Activated naive CD8-positive, alpha-beta T cell treated with anti-CD3 and anti-CD28 coated beads, Interleukin-2, amount 10 ng/mL, durations not matched to agents 7 days and 5 days (primary cell): Measurements from ENCODE around the gene SHOC2. TPM values are rescaled to one million over a fixed set of nuclear protein-coding genes. Genes with fewer than 3 reads are reported as not detected.

Experiments
- ATAC-seq: fragments of 150-1000 bp; cut with Tn5 transposase; one replicate; pipeline ENCODE4 v1.10.0; 2021; ENCODE audit warnings: low read depth, moderate library complexity
- POLR2A ChIA-PET: fragments of 350-600 bp; sonication (Branson Sonifier 250); formaldehyde crosslinking; loops from one replicate; lab custom pipeline; 2021; ENCODE audit warnings: antibody characterized with exemption; lab: Charles Lee
- DNase-seq: peaks from one replicate; pipeline ENCODE4 v3.0.0; 2021
- H3K27ac Mint-ChIP-seq: one replicate; pipeline ENCODE4 v1.8.0; 2022; ENCODE audit warnings: mild to moderate bottlenecking, mixed read lengths
- H3K27me3 Mint-ChIP-seq: one replicate; pipeline ENCODE4 v1.8.0; 2022; ENCODE audit warnings: mild to moderate bottlenecking, moderate library complexity, mixed read lengths
- H3K36me3 Mint-ChIP-seq: one replicate; pipeline ENCODE4 v1.8.0; 2021; ENCODE audit warnings: mild to moderate bottlenecking, mixed read lengths
- H3K4me1 Mint-ChIP-seq: one replicate; pipeline ENCODE4 v1.8.0; 2021; ENCODE audit warnings: mixed read lengths
- H3K4me3 Mint-ChIP-seq: one replicate; pipeline ENCODE4 v1.8.0; 2022; ENCODE audit warnings: mild to moderate bottlenecking, moderate library complexity, mixed read lengths
- H3K9me3 Mint-ChIP-seq: one replicate; pipeline ENCODE4 v1.8.0; 2021; ENCODE audit warnings: mixed read lengths
- total RNA-seq, 2 experiments: library from RNA; stranded (reverse); gene quantifications; one replicate each; pipeline ENCODE4 v1.2.3, GENCODE V29; 2021

The SHOC2 gene
- total RNA-seq, 2 experiments from 2014 or later, result 49.8 to 56.2 TPM

DNA sequence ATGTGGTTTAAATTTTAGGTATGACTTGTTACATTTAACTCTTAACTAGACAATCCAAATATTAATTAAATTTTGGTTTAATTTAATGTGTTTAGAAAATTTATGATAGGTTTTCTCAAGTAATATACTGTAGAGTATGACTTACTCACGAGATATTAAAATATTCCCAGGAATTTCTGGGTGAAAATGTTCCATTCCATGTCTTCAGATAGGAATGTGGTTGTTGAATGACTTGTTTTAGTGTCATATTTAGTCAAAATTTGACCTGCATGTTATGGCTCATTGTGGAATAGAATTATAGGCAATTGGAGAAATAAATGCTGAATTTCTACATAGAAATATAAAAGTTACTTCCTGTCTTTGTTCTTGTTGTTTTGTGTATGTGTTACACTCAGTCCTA is 46.7 kb downstream of the SHOC2 start:
- Mint-ChIP-seq H3K4me3 (no peak overlapping the region), H3K9me3 (no peaks in the 10 kb centered on the region), H3K27me3 (no peaks in the 10 kb centered on the region), H3K4me1 (peaks cover 18% of the 10 kb centered on the region), H3K36me3 (peaks cover 26% of the 10 kb centered on the region), H3K27ac (no peak overlapping the region)
- no peak for DNase-seq
- no peak for ATAC-seq
- POLR2A ChIA-PET, result no interaction called here

DNA sequence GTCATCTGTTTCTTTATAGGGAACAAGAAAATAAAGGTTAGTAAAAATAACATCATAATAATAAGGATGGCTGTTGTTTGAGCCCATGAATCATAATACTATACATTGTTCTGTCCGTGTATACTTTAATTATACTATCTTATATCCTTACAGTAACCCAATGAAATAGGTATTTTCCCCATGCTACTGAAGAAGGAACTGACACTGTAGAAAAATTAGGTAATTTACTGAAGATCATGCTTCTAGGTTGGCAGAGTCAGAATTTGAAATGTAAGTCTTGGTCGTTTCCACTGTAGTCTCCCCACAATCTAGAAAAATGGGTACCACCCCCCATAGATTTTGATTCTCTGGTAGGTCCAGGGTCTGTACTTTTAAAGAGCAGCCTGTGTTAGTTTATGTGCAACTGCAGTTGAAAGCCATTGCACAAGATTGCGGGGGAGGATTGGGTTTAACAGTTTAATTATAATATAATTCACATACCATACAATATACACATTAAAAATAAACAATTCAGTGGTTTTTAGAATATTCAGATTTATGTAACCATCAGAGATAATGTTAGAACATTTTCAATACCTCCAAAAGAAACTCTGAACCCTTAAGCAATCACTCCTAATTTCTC is 47.7 kb downstream of the SHOC2 start:
- Mint-ChIP-seq H3K36me3 (peaks cover 30% of the 10 kb centered on the region), H3K27me3 (no peaks in the 10 kb centered on the region), H3K27ac (no peak overlapping the region), H3K4me1 (peaks cover 21% of the 10 kb centered on the region), H3K4me3 (no peak overlapping the region), H3K9me3 (peaks cover 2% of the 10 kb centered on the region)
- DNase-seq (no peak), ATAC-seq (no peak)
- POLR2A ChIA-PET, result no interaction called here

DNA sequence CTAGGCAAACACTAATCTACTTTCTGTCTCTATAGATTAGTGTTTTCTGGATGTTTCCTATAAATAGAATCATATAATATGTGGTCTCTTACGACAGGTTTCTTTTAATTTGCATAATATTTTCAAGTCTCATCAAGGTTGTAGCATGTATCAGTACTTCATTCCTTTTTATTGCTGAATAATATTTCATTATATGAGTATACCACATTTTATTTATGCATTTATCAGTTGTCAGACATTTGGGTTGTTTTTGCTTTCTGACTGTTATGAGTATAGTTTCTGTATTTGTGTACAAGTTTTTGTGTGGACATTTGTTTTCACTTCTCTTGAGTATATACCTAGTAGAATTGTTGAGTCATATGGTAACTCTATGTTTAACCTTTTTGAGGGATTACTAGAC is 48.2 kb downstream of the SHOC2 start:
- no peak for DNase-seq
- H3K9me3 Mint-ChIP-seq, result peaks cover 4% of the 10 kb centered on the region
- no peak overlapping the region for H3K4me3 Mint-ChIP-seq
- peaks cover 20% of the 10 kb centered on the region for H3K4me1 Mint-ChIP-seq
- ATAC-seq, result no peak
- no peak overlapping the region for H3K27ac Mint-ChIP-seq
- peaks cover 31% of the 10 kb centered on the region for H3K36me3 Mint-ChIP-seq
- POLR2A ChIA-PET, result no interaction called here
- H3K27me3 Mint-ChIP-seq, result no peaks in the 10 kb centered on the region

DNA sequence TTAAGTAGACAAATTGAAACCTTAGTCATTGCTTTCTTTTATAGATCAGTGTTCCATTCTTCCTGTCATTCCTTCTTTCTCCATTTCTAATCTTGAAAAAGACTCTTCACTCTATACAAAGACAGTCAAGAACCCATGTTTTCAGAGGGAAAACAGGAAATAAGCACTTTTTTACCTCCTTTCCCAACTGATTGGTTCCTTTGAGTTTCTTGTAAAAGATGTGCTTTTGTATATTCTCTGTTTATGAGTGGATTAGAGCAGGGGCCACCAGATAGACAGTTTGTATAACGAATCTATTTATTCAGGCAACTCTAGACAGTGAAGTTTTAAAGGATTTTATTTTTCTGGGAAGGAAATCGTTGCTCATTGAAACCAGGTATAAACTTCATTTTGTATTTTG is 49.8 kb downstream of the SHOC2 start:
- H3K9me3 Mint-ChIP-seq, result peaks cover 4% of the 10 kb centered on the region
- no peak overlapping the region for H3K4me3 Mint-ChIP-seq
- H3K27me3 Mint-ChIP-seq, result no peaks in the 10 kb centered on the region
- H3K4me1 Mint-ChIP-seq, result peaks cover 20% of the 10 kb centered on the region
- ATAC-seq (no peak), DNase-seq (no peak)
- H3K27ac Mint-ChIP-seq, result no peak overlapping the region
- POLR2A ChIA-PET, result no interaction called here
- peaks cover 31% of the 10 kb centered on the region for H3K36me3 Mint-ChIP-seq

DNA sequence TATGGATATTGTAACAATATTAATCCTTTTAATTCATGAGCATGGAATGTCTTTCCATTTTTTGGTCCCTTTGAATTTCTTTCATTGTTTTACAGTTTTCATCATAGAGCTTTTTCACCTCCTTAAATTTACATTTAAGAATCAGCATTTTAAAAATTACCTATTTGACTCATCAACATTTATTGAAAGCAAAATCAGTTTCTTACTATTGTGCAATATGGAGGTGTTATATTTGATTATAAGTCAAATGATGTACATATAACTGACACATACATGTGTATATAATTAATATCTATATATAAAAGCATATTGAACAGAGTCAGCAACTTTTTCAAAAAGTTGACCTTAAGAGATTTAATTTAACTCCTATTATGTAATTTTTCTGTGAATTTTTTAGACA is 52.2 kb downstream of the SHOC2 start:
- H3K4me1 Mint-ChIP-seq, result peaks cover 18% of the 10 kb centered on the region
- ATAC-seq (no peak), DNase-seq (no peak)
- no peak overlapping the region for H3K27ac Mint-ChIP-seq
- H3K4me3 Mint-ChIP-seq, result no peak overlapping the region
- peaks cover 36% of the 10 kb centered on the region for H3K36me3 Mint-ChIP-seq
- POLR2A ChIA-PET, result no interaction called here
- H3K27me3 Mint-ChIP-seq, result no peaks in the 10 kb centered on the region
- H3K9me3 Mint-ChIP-seq, result peaks cover 4% of the 10 kb centered on the region

DNA sequence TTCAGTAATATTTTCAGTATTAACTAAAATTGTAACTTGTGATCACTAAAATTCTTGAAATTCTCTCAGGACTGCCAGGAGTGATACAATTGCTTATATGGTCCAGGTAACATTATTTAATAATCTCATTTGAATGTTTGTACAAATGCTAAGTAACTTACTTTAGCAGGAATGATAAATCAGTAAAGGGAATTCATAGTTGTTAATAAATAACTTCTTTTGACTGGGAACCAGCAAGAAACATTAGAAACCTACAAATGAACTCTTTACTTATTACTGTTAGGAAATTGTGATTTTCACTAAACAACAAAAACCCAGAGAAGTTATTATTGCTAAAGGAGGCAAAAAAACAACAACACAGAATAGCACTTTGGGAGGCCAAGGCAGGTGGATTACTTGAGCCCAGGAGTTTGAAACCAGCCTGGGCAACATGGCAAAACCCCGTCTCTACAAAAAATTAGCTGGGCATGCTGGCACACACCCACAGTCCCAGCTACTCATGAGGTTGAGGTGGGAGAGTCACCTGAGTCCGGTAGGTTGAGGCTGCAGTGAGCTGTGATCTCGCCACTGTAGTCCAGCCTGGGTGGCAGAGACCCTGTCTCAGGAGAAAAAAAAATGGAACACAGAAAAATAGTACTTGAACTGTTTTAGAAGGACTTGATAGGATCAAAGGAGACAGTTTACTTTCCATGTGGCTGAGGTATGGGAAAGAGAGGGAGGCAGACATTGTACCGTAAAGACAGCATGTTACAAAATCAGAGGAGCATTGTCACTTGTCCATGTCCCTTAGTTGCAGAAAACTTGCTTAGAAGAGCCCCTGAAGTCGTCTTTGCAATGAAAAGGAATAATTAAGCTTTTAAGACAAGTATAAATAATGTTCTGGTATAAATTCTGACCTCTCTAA is 53.1 kb downstream of the SHOC2 start:
- H3K4me1 Mint-ChIP-seq, result peaks cover 18% of the 10 kb centered on the region
- peaks cover 4% of the 10 kb centered on the region for H3K9me3 Mint-ChIP-seq
- H3K4me3 Mint-ChIP-seq, result no peak overlapping the region
- POLR2A ChIA-PET, result no interaction called here
- DNase-seq (no peak), ATAC-seq (no peak)
- H3K36me3 Mint-ChIP-seq, result peaks cover 43% of the 10 kb centered on the region
- no peaks in the 10 kb centered on the region for H3K27me3 Mint-ChIP-seq
- H3K27ac Mint-ChIP-seq, result no peak overlapping the region

DNA sequence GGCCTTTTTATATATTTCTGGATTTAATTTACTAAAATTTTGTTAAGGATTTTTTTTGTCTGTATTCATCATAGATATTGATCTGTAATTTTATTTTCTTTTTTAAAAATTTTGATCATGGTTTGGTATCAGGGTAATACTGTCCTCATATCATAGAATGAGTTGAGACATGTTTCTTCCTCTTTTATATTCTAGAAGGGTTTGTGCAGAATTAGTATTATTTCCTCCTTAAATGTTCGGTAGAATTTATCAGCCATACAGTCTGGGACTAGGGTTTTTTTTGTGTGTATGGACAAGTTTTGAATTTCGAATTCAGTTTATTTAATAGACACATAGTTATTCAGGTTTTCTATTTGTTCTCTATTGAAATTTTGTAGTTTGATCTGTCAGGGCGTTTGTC is 54.0 kb downstream of the SHOC2 start:
- ATAC-seq (no peak), DNase-seq (no peak)
- Mint-ChIP-seq H3K36me3 (peaks cover 46% of the 10 kb centered on the region), H3K27me3 (no peaks in the 10 kb centered on the region), H3K27ac (no peak overlapping the region), H3K9me3 (peaks cover 4% of the 10 kb centered on the region), H3K4me3 (no peak overlapping the region), H3K4me1 (peaks cover 15% of the 10 kb centered on the region)
- POLR2A ChIA-PET, result no interaction called here

DNA sequence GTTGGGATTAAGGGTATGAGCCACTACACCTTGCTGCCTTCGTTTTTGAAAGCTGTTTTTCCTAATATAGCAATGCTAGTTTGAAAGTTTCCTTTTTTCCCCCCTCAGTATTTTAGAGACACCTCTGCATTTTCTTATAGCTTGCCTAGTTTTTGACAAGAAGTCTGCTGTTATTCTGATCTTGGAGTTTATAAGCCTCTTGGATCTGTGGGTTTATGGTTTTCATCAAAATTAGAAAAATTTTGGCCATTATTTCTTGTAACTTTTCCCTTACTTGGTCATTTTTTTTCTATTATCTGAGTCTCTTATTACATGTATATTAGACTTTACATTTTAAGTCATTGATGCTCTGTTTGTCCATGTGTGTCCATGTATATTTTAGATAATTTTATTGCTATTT is 57.2 kb downstream of the SHOC2 start:
- Mint-ChIP-seq H3K27ac (no peak overlapping the region), H3K27me3 (no peaks in the 10 kb centered on the region), H3K36me3 (peaks cover 51% of the 10 kb centered on the region), H3K4me3 (no peak overlapping the region), H3K4me1 (peaks cover 14% of the 10 kb centered on the region), H3K9me3 (peaks cover 8% of the 10 kb centered on the region)
- POLR2A ChIA-PET, result no interaction called here
- DNase-seq, result no peak
- ATAC-seq, result no peak

DNA sequence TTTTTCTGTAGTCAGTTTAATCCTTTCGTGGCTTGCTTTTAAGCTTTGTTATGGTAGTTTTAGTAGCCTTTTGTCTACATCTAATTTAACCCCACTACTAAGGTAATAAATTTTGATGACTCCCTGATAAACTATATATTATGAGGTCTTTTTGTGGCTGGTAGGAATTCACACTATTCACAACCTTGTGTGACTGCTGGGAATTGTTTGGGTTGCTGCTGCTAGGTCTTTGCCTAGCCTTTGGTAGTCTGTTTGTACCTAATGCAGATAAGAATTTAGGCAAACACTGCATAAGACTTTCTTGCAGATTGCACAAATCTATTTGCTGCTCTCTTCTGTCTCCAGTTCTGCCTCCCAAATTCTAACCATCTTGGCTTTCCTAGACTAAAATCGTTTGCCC is 58.3 kb downstream of the SHOC2 start:
- Mint-ChIP-seq H3K27ac (no peak overlapping the region), H3K36me3 (peaks cover 52% of the 10 kb centered on the region), H3K4me3 (no peak overlapping the region), H3K27me3 (no peaks in the 10 kb centered on the region), H3K4me1 (peaks cover 13% of the 10 kb centered on the region), H3K9me3 (peaks cover 7% of the 10 kb centered on the region)
- no peak for ATAC-seq
- no peak for DNase-seq
- POLR2A ChIA-PET, result no interaction called here

DNA sequence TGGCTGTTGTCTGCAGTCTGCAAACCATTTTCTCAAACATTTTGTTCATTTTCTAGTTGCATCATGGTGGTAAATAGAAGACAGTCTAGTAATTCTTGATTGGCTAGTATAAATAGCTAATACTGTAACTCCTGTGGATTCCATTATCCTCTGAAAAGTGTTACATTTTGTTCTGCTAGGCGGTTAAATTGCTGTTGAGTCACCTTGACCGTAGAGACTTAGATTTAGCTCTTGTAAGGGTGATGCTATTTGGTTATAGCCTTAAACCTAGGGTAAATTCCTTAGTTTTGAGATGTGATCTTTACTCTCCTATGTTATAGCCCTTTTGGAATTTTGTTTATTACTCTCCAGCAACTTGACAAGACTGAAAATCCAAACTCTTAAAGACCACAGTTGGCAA is 58.8 kb downstream of the SHOC2 start:
- POLR2A ChIA-PET, result no interaction called here
- H3K4me3 Mint-ChIP-seq, result no peak overlapping the region
- ATAC-seq (no peak), DNase-seq (no peak)
- H3K9me3 Mint-ChIP-seq, result peaks cover 7% of the 10 kb centered on the region
- peaks cover 51% of the 10 kb centered on the region for H3K36me3 Mint-ChIP-seq
- peaks cover 12% of the 10 kb centered on the region for H3K4me1 Mint-ChIP-seq
- H3K27ac Mint-ChIP-seq, result no peak overlapping the region
- no peaks in the 10 kb centered on the region for H3K27me3 Mint-ChIP-seq

DNA sequence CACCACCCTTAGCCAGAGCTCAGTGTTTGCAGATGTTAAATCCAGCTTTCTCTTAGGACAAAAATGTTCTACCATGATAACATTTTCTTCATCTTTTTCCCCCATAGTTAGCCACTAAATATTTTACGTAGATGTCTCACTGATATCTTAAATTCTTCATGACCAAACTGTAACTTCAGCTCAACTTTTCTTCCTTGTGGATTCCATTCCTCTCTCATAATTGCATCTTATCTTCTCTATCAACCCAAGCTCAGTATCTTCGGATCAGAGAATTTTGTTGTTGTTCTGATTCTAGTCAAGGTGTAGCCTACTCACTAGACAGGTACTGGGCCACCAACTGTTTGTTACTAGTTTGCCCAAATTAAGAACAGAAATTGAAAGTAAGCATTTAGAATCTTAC is 60.2 kb downstream of the SHOC2 start:
- Mint-ChIP-seq H3K4me3 (no peak overlapping the region), H3K4me1 (peaks cover 12% of the 10 kb centered on the region), H3K27ac (no peak overlapping the region), H3K9me3 (peaks cover 7% of the 10 kb centered on the region), H3K36me3 (peaks cover 57% of the 10 kb centered on the region), H3K27me3 (no peaks in the 10 kb centered on the region)
- ATAC-seq (no peak), DNase-seq (no peak)
- POLR2A ChIA-PET, result no interaction called here

DNA sequence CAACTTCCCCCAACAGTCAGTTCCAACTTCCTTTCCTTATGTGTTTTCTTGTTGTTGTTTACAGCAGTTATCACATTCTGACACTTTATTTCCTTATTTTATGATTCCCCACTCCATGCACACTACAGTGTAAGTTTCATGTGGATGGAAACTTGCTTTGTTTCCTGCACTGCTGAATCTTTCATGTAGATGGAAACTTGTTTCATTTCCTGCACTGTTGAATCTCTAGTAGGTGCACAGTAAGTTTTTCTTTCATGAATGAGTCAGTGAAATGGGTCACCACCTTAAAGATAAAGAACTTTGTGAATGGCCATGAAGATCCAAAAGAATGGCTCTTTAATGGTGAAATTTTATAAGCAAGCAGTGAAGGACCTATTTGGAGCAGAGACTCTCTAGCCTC is 61.4 kb downstream of the SHOC2 start:
- ATAC-seq (no peak), DNase-seq (no peak)
- Mint-ChIP-seq H3K27ac (no peak overlapping the region), H3K4me1 (peaks cover 13% of the 10 kb centered on the region), H3K9me3 (peaks cover 7% of the 10 kb centered on the region), H3K27me3 (no peaks in the 10 kb centered on the region), H3K36me3 (peaks cover 52% of the 10 kb centered on the region), H3K4me3 (no peak overlapping the region)
- POLR2A ChIA-PET, result no interaction called here

DNA sequence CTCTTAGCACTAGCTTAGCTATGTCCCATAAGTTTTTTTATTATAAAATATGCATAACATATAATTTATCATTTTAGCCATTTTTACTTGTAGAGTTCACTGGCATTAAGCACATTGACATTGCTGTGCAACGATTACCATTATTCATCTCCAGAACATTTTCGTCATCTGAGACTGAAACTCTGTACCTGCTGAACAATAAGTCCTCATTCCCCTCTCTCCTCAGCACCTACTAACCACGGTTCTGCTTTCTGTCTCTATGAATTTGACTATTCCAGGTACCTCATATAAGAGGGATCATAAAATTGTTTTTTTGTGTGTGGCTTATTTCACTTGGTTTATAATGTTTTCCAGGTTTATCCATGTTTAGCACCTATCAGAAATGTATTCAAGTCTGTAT is 64.1 kb downstream of the SHOC2 start:
- DNase-seq (no peak), ATAC-seq (no peak)
- Mint-ChIP-seq H3K4me1 (peaks cover 15% of the 10 kb centered on the region), H3K9me3 (peaks cover 7% of the 10 kb centered on the region), H3K27ac (no peak overlapping the region), H3K27me3 (no peaks in the 10 kb centered on the region), H3K36me3 (peaks cover 44% of the 10 kb centered on the region), H3K4me3 (no peak overlapping the region)
- POLR2A ChIA-PET, result no interaction called here
